GM21447 (cell line): ENCODE measurements around the gene PALM3.

ENCODE experiments used
- ATAC-seq: cut with Tn5 transposase; IDR thresholded peaks from one replicate; pipeline ENCODE4 v1.9.1; 2021; ENCODE audit not compliant: unreplicated experiment

PALM3 gene

GRCh38 chr19:14089662-14090508 is 28.0 kb upstream of the PALM3 start:
- no peak for ATAC-seq

DNA sequence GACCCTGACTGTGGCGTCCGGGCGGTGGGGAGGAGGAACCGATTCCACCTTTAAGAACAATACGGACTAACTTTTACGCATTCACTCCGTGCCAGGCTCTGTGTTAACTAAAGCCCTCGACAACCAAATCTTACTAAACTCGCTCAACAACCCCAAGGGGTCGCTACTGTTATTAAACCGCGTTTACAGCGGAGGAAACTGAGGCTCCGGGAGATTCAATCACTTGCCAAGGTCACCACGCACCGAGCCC is 27.5 kb upstream of the PALM3 start:
- ATAC-seq = no peak

DNA sequence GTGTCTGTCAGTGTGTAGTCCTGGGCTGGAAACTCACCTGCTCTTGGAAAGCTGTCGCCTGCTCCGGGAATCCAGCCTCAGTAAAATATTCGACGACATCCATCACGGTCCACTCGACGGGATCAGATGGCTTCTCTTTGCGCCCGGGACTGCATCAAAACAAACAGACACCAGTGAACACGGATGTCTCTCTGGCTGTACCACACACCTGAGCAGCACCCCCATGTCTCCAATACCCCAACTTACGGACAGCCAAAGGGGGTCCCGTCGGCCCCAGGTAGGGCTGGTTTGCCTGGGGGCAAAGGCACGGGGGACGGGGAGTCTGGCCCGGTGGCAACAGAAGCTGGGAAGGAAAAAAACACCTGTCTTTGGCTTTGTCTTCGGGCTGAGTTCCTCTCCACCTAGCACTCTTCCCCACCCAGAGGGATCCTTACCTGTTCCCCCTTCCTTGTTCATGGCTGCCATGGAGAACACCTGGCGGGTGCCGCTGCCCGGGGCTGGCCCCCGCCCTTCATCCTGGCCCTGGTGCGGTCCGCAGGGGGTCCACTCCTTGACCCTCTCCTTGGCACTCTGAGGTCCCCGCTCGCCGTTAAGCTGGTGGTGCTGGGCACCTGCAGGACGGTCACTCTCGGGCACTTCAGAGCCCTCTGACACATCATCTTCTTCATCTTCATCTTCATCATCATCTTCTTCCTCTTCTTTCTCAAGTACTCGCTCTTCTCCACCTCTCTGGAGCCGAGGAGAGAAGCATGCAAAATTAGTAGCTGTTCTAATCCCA is 26.9 kb upstream of the PALM3 start:
- no peak for ATAC-seq

- no peak for ATAC-seq
Observed at GRCh38 chr19:14086098-14086497, 24.2 kb upstream of the PALM3 start.

DNA sequence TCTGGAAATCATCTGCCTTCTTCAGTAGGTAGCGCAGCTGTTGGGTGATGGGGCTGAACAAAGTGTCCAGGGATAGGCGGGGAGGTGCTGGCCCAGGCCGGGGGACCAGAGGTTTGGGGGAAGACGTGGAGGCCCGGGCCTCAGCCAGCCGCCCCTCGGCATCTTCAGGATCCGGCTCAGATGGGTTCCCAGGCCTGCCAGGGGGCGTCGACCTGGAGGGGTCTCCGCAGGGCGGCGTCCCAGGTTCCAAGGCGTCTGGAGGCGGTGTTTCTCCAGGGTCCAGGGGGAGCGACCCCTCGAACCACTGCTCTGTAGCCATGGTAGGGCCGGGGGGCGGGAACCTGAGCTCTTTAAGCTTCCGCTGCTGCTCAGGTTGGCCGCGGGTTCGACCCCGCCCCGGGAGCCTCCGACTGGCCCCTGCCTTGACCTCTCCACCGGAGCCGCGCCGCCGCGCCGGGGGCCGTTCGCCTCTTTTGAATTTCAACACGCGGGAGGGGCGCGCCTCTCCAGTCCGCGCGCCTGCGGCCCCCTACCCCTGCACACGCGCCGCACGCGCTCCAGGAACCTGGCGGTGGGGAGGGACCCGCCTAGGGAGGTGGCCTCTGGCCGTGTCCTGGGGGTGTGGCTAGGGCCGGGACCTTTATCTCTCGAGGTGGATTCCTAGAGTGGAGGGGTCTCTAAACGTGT is 23.6 kb upstream of the PALM3 start, which contains the start of gene C19orf67:
Gene C19orf67, minus strand, starts transcription at position 475 of the 687 bp plus-strand sequence. Its CDS starts 156 bp downstream, at position 319.
- no peak for ATAC-seq

DNA sequence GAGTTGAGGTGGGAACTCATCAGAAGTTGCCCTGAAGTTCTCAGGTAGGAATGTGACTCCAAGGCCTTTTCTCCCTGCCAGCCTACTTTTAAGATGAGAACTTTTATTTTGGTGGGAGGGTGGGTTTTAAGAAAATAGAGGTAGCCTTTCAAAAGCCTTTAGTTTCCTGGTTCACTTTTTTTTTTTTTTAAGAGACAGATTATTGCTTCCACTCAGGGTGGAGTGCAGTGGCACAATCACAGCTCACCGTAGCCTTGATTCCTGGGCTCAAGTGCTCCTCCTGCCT is 20.7 kb upstream of the PALM3 start:
- no peak for ATAC-seq

DNA sequence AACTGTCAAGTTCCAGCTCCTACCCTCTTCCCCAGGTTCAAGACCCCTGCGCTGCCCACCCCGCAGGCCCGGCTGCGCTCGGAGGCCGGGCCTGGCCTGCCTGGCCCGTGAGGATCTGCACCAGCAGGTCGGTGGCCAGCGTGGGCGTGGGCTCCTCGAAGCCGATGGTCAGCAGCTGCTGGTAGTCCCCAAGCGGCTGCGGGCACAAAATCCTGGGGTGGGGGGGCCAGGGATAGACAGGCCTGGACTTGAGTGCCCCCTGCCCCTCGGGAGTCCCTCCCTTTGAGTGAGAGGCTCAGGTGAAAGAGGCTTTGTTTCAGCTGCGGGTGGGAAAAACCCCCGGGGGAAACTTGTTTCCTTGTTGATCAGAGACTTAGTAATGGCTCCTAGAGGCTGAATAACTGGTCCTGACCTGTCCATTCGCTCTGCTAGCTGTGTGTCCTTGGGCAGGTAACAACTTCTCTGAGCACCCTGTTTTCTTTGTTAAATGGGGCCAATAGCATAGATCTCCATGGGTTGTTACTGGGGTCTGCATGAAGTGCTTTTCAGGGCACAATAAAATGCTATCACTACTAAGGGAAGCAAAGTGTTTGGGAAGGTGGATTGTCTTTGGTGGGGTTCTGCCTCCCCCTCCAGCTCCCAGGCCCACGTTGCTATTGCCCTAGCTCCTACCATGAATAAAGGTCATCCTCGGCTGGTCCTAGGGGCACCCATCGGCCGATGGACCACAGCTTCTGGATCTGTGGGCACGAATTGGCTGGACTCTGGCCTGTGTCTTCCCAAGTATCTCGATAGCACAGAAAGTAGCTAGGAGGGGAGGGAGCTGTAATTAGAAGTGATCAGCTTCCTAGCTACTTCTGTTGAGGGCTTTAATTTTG is 20.2 kb upstream of the PALM3 start:
- ATAC-seq = peak; percentile 12

- ATAC-seq = peak; percentile 88
Observed at GRCh38 chr19:14080887-14081796, 19.3 kb upstream of the PALM3 start.

- no peak for ATAC-seq
Observed at GRCh38 chr19:14078411-14078810, 16.5 kb upstream of the PALM3 start.

- no peak for ATAC-seq
Observed at GRCh38 chr19:14073925-14074838, 12.3 kb upstream of the PALM3 start.

DNA sequence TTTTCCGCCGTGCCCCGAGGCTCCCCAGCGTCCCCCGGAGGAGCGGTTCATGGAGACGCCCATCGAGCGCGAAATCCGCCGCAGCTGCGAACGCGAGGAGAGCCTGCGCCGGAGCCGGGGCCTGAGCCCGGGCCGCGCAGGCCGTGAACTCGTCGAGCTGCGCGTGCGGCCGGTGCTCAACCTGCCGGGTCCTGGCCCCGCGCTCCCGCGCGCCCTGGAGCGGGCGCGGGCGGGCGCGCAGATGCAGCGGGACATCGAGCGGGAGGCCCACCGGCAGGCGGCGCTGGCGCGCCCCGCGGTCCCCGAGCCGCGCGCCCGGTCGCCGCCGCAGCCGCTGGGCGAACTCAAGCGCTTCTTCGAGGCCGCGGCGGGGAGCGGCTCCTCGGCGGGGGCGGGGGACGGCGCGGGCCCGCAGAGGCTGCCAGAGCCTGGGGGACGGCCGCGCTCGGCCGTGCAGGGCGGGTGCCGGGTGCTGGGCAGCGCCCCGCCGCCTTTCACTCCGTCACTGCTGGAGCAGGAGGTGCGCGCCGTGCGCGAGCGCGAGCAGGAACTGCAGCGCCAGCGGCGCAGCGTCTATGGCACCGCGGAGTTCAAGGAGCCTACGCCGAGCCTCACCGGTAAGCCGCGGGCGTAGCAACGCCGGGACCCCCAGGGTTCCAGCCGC is 11.5 kb upstream of the PALM3 start:
- ATAC-seq = no peak

DNA sequence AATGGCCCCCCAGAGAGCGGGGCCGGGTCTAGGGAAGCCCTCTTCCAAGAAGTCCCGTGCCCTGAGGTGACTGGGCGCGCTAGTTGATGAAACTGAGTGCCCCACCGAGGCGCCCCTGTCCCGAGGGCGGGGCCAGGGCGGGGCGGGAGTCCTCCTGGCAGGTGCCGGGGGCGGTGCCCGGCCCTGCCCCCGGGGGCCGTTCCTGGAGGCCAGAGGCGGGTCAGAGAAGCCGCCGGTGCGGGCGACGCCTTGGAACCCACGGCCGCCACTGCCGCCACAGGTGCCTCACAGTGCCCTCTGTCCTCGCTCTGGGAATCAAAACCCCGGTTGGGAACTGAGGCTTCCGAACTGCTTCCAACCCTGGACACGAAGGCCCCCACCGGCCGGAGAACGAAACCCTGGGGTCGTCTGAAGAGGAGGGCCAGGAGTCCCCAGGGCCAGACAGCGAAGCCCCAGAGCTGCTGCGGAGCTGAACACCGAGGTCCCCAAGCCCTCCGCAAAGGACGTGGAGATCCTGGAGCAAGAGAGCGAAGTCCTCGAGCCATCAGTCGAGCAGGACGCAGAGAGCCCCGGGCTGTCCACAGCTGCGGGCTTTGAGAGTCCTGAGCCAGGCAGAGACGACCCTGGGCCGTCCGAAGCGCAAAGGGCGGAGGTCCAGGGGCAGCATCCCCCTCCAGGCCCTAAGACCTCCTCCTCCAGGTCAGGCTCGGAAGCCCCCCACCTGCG is 10.8 kb upstream of the PALM3 start, which contains the start of gene MISP3:
Gene MISP3, plus strand, starts transcription at position 252 of the 726 bp plus-strand sequence. CDS start 524 bp downstream, outside the sequence.
- no peak for ATAC-seq

- no peak for ATAC-seq
Observed at GRCh38 chr19:14070268-14071050, 8.6 kb upstream of the PALM3 start.

DNA sequence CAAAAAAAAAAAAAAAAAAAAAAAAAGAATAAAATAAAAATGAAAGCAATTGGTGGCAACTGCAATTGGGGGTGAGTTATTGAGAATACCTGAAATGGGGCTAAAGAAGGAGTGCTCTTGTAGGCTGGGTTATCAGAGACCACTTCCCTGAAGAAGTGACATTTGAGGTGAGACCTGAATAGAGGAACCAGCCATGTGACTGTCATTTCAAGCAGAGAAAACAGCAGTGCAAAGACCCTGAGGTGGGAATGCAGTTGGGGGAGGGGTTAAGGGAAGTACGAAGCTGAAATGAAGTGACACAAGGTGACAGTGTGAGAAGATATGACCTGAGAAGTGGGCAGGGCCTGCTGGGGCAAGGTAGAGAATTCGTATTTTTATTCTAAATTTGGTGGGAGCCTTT is 4.3 kb upstream of the PALM3 start:
- no peak for ATAC-seq

GRCh38 chr19:14063105-14063504 is 1.2 kb upstream of the PALM3 start:
- ATAC-seq = no peak

- ATAC-seq = no peak
Observed at GRCh38 chr19:14062558-14062855, 631 bp upstream of the PALM3 start.
